HepG2 (cell line): Measurements from ENCODE around the gene TMEFF2. TPM values are rescaled to one million over a fixed set of nuclear protein-coding genes. Genes with fewer than 3 reads are reported as not detected.

Source experiments
- ATAC-seq: fragments of 200-7000 bp; cut with Tn5 transposase; 3 replicates; pipeline ENCODE4 v1.9.1; 2020; ENCODE audit warnings: mild to moderate bottlenecking, moderate library complexity
- BruUV-seq: library from RNA; stranded (reverse); fragments of 400-500 nt; replicated peaks from 2 replicates; lab custom pipeline; 2021; lab: Mats Ljungman, UMichigan
- CTCF ChIA-PET: fragments of 300-600 bp; formaldehyde crosslinking; extraction: SDS; loops from one replicate; lab custom pipeline; 2021; ENCODE audit warnings: low total read pairs, inconsistent platforms, low intra/inter-chr PET ratio; lab: Yijun Ruan, JAX
- POLR2A ChIA-PET: fragments of 350-600 bp; sonication (Branson Sonifier 250); formaldehyde crosslinking; loops from one replicate; lab custom pipeline; 2020; ENCODE audit warnings: antibody characterized with exemption, inconsistent platforms; lab: Yijun Ruan, JAX
- DNase-seq: peaks from one replicate; pipeline ENCODE4 v3.0.0-alpha.2; 2015; ENCODE audit warnings: low spot score
- FAIRE-seq: peaks from 3 replicates; lab custom pipeline; 2011; peaks lifted over from hg19 to GRCh38; lab: Jason Lieb, UNC
- H2AFZ ChIP-seq: one replicate; pipeline ENCODE4 v1.6.1; 2011; ENCODE audit warnings: low read length, inconsistent platforms
- H3K27ac ChIP-seq: fragments of 300-600 bp; 3 replicates; pipeline ENCODE4 v1.8.0; 2011; ENCODE audit warnings: mixed run types, mild to moderate bottlenecking, mixed read lengths, low read length, inconsistent platforms; ENCODE audit not compliant: insufficient read depth; ENCODE audit errors: extremely low read length
- H3K27me3 ChIP-seq, 2 experiments: fragments of 200-600 bp in 1 of 2; 2 replicates in 1 of 2; 3 replicates in 1 of 2; pipeline versions ENCODE4 v1.6.0 to v1.8.0; 2011; ENCODE audit warnings: low read length in 2 of 2, mild to moderate bottlenecking in 2 of 2, moderate library complexity in 2 of 2, inconsistent platforms in 1 of 2; ENCODE audit not compliant: insufficient read depth in 2 of 2, control insufficient read depth in 1 of 2
- H3K36me3 ChIP-seq, 2 experiments: fragments of 200-600 bp in 1 of 2; replicated peaks in 1 of 2; 2 replicates in 1 of 2; 3 replicates in 1 of 2; pipeline versions ENCODE4 v1.5.1 to v1.8.0; 2011; ENCODE audit warnings: low read length in 2 of 2, inconsistent platforms in 1 of 2; ENCODE audit not compliant: insufficient read depth in 2 of 2, control insufficient read depth in 1 of 2
- H3K4me1 ChIP-seq: 2 replicates; pipeline ENCODE4 v1.5.1; 2012; ENCODE audit warnings: low read length, inconsistent platforms; ENCODE audit not compliant: insufficient read depth
- H3K4me2 ChIP-seq: 2 replicates; pipeline ENCODE4 v1.6.0; 2011; ENCODE audit warnings: low read depth, low read length, inconsistent platforms
- H3K4me3 ChIP-seq, 3 experiments: fragments of 200-600 bp in 1 of 3; sonication (generic), shearing (Covaris generic) in 1 of 3; replicated peaks in 1 of 3; 2 replicates each; pipeline ENCODE4 v1.5.1; 2011 to 2016; ENCODE audit warnings: low read length in 3 of 3, inconsistent platforms in 2 of 3, low read depth in 2 of 3, mild to moderate bottlenecking in 2 of 3, control low read depth in 1 of 3, mixed read lengths in 1 of 3; ENCODE audit not compliant: insufficient read depth in 1 of 3
- H3K79me2 ChIP-seq: one replicate; pipeline ENCODE4 v1.6.1; 2011; ENCODE audit warnings: low read length, inconsistent platforms; ENCODE audit not compliant: insufficient read depth
- H3K9ac ChIP-seq: 2 replicates; pipeline ENCODE4 v1.6.0; 2011; ENCODE audit warnings: mild to moderate bottlenecking, low read depth, low read length, inconsistent platforms; ENCODE audit not compliant: insufficient read depth
- H3K9me3 ChIP-seq: 2 replicates; pipeline ENCODE4 v1.5.1; 2012; ENCODE audit warnings: mild to moderate bottlenecking, low read length
- H4K20me1 ChIP-seq: 2 replicates; pipeline ENCODE4 v1.6.0; 2011; ENCODE audit warnings: inconsistent platforms, mild to moderate bottlenecking, low read length, moderate library complexity; ENCODE audit not compliant: insufficient read depth
- GTF3A ChIP-seq: sonication (generic); formaldehyde crosslinking; conservative IDR thresholded peaks from 2 replicates; pipeline ENCODE4 v1.4.0; 2020; ENCODE audit warnings: mild to moderate bottlenecking, missing genetic modification reagents
- HNRNPUL1 ChIP-seq: fragments of 200-400 bp; formaldehyde crosslinking; IDR thresholded peaks from 2 replicates; pipeline ENCODE4 v1.6.1; 2017; ENCODE audit warnings: low read depth, mild to moderate bottlenecking, low read length, moderate library complexity
- MAFF ChIP-seq: IDR thresholded peaks from 2 replicates; pipeline ENCODE4 v1.6.1; 2011; ENCODE audit warnings: low read depth, low read length, improper control_type of control experiment
- MAFK ChIP-seq, 2 experiments: IDR thresholded peaks in 1 of 2; conservative IDR thresholded peaks in 1 of 2; 2 replicates each; pipeline ENCODE4 v1.6.1; 2011; ENCODE audit warnings: improper control_type of control experiment in 2 of 2, low read length in 2 of 2
- MEF2D ChIP-seq: sonication (generic); formaldehyde crosslinking; IDR thresholded peaks from 2 replicates; pipeline ENCODE4 v1.5.1; 2020; ENCODE audit warnings: mild to moderate bottlenecking, missing genetic modification reagents
- ONECUT2 ChIP-seq: sonication (generic); formaldehyde crosslinking; IDR thresholded peaks from 2 replicates; pipeline ENCODE4 v1.4.0; 2020; ENCODE audit warnings: missing genetic modification reagents
- PTBP1 ChIP-seq: fragments of 200-400 bp; formaldehyde crosslinking; IDR thresholded peaks from 2 replicates; pipeline ENCODE4 v1.6.1; 2018; ENCODE audit warnings: low read length, low read depth; ENCODE audit not compliant: poor library complexity, severe bottlenecking
- ZNF224 ChIP-seq: sonication (generic); formaldehyde crosslinking; IDR thresholded peaks from 2 replicates; pipeline ENCODE4 v1.5.0; 2020; ENCODE audit warnings: mild to moderate bottlenecking, missing genetic modification reagents
- ZNF232 ChIP-seq: sonication (generic); formaldehyde crosslinking; IDR thresholded peaks from 2 replicates; pipeline ENCODE4 v1.4.0; 2020; ENCODE audit warnings: missing genetic modification reagents, borderline replicate concordance
- ZNF446 ChIP-seq: sonication (generic); formaldehyde crosslinking; IDR thresholded peaks from 2 replicates; pipeline ENCODE4 v1.5.0; 2020; ENCODE audit warnings: mild to moderate bottlenecking, missing genetic modification reagents
- WGBS: methylation state at CpG from one replicate; pipeline ENCODE4 v1.1.6; 2017; ENCODE audit warnings: low lambda C conversion rate; 5-methylcytosine and 5-hydroxymethylcytosine counted together
- in situ Hi-C: cut with HindIII; loops from 2 replicates; pipeline ENCODE4 v1.10.0; 2017; ENCODE audit warnings: low pct_unique_long_range_greater_than_20kb; ENCODE audit not compliant: extremely low pct_ligation_motif_present
- intact Hi-C: fragments of 100-400 bp; cut with micrococcal nuclease; formaldehyde crosslinking; loops from one replicate; pipeline ENCODE4 v1.10.0; 2022; ENCODE audit not compliant: unreplicated experiment
- polyA plus RNA-seq, 8 experiments: library from polyadenylated mRNA; depleted of rRNA in 3 of 8; stranded (reverse) in 7 of 8; unstranded in 1 of 8; fragments of >200 nt; fragmentation: Illumina TruSeq in 4 of 8; extraction: Trizol in 4 of 8; gene quantifications; 2 replicates each; pipeline versions ENCODE4 v1.2.1 to v1.2.3, GENCODE V29; 2011 to 2016; ENCODE audit warnings: low read depth in 4 of 8, missing spikeins in 1 of 8, mixed read lengths in 1 of 8; ENCODE audit not compliant: insufficient read depth in 1 of 8
- total RNA-seq, 5 experiments: library from RNA; depleted of rRNA; stranded (reverse); fragments of >200 nt; fragmentation: Illumina TruSeq; extraction: Trizol; gene quantifications; 2 replicates each; pipeline ENCODE4 v1.2.3, GENCODE V29; 2016; ENCODE audit warnings: low read depth in 1 of 5

Gene TMEFF2
- total and polyA plus RNA-seq, 2 of the 13 experiments (the other 11 are each of a cell fraction or from before 2014, with no cell fraction given): not detected

DNA sequence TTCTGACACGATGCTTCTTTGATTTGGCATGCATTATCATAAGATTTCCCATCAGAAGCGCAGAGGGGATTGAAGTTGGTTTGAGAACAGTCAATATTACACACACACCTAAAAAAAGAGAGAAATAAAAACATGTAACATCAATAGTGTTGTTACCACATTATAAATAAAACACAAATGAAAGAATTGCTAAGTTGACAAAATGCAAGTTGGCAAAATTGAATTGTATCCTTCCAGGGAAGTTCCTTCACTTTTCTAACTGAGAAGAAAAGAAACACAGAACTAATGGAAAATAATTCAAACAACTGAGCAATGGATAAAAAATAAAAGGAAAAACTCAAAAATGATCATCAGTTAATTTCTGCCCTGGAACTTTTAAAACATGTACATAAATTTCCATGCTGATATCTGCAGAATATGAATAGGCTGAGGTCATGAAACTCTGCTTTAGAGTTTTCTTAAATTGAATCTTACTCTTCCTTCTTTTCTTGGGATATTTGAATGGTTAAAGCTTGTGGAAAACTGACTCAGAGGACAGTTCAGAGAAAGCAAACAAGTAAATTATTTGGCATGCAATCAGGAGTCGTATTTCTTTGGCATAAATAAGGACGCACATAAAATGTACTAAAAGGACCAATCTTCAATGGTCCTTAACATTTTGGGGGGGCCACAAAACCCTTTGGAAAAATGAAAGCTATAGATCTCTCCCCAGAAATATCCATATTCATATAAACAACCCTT, 195.5 kb downstream of the TMEFF2 start:
- H2AFZ ChIP-seq: no peak overlapping the region
- DNase-seq: no peak
- in situ Hi-C loops (no loop called here), intact Hi-C loops (no loop called here)
- no peaks in the 10 kb centered on the region for H3K27me3 ChIP-seq
- peaks cover 8% of the 10 kb centered on the region for H3K4me1 ChIP-seq
- no peak for ATAC-seq
- H3K27ac ChIP-seq: no peak overlapping the region
- no peaks in the 10 kb centered on the region for H4K20me1 ChIP-seq
- BruUV-seq: no TSS peak
- TF ChIP-seq GTF3A (CRISPR knock-in tag) (no peak), MAFF (peak; percentile 88), ZNF446 (no peak), MAFK (conservative IDR thresholded peaks at IDR 0.05 in 1 of 2, IDR thresholded peaks at IDR 0.05 in 1 of 2; ENCODE audit: low read length in 2 of 2) (peak; percentile 90 to 92), MEF2D (CRISPR knock-in tag) (no peak)
- no peaks in the 10 kb centered on the region for H3K79me2 ChIP-seq
- ChIA-PET CTCF (no interaction called here), POLR2A (no interaction called here)
- no peaks in the 10 kb centered on the region for H3K9me3 ChIP-seq
- H3K4me2 ChIP-seq: no peak overlapping the region
- no peak overlapping the region for H3K4me3 ChIP-seq
- H3K36me3 ChIP-seq: no peaks in the 10 kb centered on the region
- WGBS: 40% methylated on average over 4 of the region's 4 CpGs
- no peak for FAIRE-seq
- no peak overlapping the region for H3K9ac ChIP-seq

DNA sequence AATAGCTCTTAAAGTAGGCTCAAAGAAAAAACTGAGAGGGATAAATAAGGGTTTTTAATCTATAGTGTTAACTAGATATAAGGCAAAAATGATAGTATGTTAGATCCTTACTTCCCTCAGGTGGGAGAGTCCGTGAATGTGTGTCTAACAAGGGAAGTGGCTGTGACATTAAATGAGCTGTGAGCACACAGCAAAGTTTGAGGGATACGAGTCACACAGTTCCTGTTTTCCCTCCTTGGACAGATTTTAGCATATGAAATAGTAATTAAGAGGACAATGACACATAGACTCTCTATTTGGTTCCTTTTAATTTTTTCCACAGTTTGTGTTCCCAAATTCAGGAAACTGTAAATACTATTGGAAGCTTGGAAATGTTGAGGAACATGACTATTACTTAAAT, 199.4 kb downstream of the TMEFF2 start:
- no peak for ATAC-seq
- no peak overlapping the region for H3K4me2 ChIP-seq
- no peak overlapping the region for H3K27ac ChIP-seq
- no peaks in the 10 kb centered on the region for H4K20me1 ChIP-seq
- intact Hi-C loops: no loop called here
- H3K9me3 ChIP-seq: no peaks in the 10 kb centered on the region
- H3K9ac ChIP-seq: no peak overlapping the region
- TF ChIP-seq ZNF232 (no peak), ZNF224 (no peak), HNRNPUL1 (no peak), PTBP1 (no peak), ONECUT2 (CRISPR knock-in tag) (no peak)
- TF ChIP-seq, all 625 proteins: peak for 0
- Histone ChIP-seq H3K36me3 (no peaks in the 10 kb centered on the region), H2AFZ (no peak overlapping the region), H3K79me2 (no peaks in the 10 kb centered on the region), H3K4me1 (no peaks in the 10 kb centered on the region), H3K27me3 (no peaks in the 10 kb centered on the region; a peak in 1 of 5 replicates), H3K4me3 (no peak overlapping the region)
- CTCF ChIA-PET: no interaction called here
- no TSS peak for BruUV-seq
- WGBS: 42% methylated on average over 2 of the region's 2 CpGs
- in situ Hi-C loops: no loop called here
- FAIRE-seq (no peak), DNase-seq (no peak)
- POLR2A ChIA-PET: no interaction called here
